HuH-7.5 (cell line): ENCODE results near the gene CACTIN.
"Not testable (repeated sequence)": the region's sequence is repeated elsewhere in the genome, so short reads cannot be mapped to it uniquely, and the experiment has no call there.

Experiments used
- DNase-seq: peaks from one replicate; pipeline ENCODE4 v3.0.0; 2011; ENCODE audit warnings: low spot score

CACTIN gene

GRCh38 chr19:3663838-3664237 is 37.2 kb upstream of the CACTIN start:
- DNase-seq, result no peak

DNA sequence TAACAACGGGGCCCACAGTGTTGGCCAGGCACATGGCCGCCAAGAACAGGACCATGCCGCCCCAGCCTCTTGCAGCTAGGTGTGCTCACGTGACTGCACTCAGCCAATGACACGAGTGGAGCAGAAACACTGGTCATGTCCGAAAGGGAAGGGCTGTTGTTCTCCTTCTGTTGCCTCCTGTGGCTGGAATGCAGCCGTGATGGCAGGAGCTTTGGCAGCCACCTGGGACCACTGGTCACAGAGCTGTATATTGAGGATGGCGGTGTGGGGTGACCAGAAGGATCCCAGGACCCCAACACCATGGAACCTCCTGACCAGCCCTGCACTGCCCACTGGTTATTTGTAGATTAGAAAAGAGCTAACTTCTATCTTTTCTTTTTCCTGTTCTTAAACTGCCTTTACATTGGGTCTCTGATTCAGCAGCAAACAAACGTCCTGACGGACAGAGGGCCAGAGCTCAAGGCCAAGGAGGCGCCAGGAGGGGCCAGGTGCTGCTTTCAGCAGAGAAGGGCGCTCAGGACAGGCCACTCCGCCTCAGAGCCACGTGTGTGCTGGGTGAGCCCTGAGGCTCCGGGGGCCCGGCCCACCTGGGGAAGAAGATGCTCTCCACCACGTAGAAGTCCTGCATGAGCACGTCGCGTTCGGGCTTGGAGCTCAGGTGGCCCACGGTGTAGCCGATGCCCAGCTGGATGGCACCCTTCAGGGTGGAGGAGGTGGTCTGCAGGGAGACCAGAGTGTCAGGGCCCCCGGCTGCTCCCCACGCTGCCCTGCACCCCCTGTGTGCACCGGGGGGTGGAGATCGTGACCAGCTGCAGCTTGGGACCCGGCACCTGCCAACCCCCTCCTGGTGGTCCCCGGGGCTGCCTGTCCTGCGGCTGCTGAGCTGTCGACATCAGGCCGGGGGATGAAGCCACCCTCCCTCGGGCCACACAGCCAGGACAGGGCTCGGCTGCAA is 35.0 kb upstream of the CACTIN start:
- DNase-seq, result no peak

DNA sequence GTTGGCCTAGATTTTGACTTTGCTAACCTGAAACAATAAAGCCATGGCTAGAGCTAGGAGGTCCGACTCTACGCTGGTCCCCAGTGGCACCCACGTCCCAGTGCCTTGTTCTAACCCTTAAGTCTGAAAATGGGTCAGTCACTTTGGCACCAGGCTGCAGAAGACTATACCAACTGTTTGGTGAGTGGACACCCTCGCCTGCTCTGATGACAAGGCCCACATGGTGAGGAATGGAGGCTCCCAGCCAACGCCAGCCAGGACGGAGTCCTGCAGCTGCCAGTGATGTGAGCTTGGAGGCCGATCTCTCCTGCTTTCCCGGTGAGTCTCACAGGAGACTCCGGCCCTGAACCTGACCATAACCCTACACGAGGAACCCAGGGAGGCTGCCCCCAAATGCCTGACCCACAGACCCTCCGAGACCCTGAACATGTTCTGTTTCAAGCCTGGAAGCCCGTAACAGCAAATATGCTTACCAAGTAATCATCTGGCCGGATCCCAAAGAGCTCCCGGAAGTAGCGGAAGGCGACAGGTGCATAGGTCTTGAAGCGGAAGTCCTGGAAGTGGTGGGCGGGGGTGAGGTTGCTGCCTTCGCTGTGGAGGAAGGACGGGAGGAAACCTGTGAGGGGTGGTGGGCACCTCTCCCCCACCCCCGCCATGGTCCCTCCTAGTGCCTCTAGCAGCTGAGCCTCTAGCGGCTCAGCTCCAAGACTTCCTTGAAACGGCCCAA is 34.1 kb upstream of the CACTIN start:
- DNase-seq, result no peak

- DNase-seq, result no peak
Observed at GRCh38 chr19:3659746-3660112, 33.1 kb upstream of the CACTIN start.

- DNase-seq, result no peak
Observed at GRCh38 chr19:3658870-3659745, 32.5 kb upstream of the CACTIN start.

GRCh38 chr19:3658004-3658869 is 31.6 kb upstream of the CACTIN start:
- DNase-seq, result no peak

GRCh38 chr19:3657395-3657769 is 30.8 kb upstream of the CACTIN start:
- no peak for DNase-seq

DNA sequence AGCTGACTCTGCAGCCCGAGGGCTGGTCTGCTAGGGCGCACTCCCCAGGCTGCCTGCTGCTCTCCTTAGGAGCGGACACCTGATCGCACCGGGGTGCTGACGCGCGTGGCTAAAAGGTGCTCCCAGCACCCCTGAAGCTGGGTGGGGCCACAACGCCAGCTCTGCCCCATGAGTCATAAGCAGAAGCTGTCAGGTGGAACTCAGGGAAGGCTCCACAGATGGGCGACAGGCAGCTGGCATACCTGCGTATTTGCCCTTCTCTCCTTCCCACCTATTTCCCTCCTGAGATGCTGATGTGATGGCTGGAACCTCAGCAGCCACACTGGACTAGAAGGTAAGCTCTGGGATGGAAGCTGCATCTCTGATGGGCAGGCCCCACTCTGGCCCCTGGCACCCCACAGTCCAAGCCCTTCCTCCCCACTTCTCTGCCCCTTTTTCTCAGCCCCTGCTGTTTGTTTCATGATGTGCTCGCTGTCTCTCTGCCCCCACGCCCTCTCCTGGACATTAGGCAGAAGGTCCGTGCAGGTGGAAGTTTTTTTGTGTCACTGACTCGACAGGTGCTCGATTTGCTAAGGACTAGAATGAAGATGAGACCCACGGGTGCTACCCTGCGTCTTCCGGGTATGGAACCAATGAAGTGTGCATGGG is 30.3 kb upstream of the CACTIN start:
- DNase-seq, result no peak

DNA sequence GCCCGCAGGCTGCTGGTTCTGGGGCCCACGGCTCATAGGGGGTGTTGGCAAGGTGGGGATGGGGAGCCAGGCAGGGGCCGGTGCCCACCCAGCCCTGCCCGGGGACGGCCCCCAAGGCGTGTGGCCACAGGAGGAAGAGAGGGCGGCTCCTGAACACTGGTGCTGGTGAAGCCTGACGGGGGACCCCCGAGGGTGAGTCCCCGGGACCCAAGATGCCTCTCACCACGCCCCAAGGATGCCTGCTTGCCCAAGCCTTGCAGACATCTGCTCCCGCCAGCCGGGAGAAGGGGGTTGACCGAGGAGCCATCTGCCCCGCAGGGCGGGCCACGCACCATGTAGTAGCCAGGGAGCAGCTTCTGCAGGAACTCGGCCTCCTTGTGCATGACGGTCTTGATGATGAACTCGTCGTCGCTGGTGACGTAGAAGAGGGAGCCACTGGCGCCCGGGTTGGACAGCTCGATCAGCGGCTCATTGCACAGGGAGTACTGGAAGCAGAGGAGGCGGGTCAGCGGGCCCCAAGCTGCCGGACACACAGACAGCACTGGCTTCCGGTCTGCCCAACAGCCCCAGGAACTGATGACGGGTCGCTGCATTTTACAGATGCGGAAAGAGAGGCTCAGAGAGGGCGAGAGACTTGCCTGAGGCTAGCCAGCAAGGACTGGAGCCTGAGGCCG is 29.6 kb upstream of the CACTIN start:
- no peak for DNase-seq

GRCh38 chr19:3655402-3656072 is 28.9 kb upstream of the CACTIN start:
- no peak for DNase-seq

DNA sequence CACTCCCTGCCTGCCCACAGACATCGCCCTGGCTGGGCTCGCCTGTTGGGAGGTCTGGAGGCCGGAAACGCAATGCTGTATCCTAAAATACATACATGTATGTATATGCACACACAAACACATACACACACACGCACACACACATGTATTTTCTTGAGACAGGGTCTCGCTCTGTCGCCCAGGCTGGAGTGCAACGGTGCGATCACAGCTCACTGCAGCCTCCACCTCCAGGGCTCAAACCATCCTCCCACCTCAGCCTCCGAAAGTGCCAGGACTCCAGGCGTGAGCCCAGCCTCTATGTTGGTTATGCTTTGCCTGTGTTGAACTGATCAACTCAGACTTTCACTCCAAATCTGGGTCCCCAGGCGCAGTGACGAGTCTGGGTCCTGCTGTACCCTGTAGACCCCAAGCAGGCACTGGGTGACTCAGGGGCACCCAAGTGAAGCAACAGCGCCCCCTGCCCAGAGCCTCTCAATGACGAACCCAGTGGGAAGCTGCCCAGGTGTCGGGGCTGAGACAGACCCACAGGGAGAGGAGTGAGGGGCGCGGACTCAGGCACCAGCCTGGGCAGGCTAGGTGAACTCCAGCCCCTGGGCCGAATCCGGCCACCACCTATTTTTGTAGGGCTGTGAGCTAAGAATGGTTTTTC is 27.4 kb upstream of the CACTIN start:
- DNase-seq, result no peak

DNA sequence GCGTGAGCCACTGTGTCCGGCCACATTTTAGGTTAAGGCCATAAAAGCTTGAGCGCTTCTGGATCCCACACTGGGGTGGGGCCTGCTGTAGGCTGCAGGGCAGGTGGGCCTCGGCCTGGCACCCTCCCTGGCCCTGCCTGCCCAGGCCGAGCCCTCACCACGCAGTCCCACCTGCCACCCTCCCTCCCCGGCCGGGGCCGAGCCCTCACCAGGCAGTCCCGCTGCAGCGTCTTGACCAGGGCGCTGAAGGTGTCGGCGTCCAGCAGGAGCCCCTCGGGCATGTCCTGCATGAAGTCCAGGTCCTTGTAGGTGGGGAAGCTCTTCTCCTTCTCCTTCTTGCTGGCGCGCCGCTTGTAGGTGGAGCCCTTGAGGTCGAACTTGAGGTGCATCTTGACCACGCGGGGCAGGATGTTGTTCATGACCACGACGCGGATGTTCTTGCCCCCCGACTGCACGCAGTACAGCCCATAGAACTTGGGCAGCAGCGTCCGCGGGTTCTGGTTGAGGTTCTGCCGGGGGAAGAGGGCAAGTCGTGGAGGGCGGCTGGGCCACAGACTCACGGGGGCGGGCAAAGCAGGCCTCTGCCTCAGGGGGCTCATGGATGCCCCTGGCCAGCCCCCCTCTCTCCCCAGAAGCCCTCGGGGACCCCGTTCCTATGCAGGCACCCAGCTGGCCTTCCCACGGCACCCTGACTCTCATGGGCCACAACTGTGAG is 26.6 kb upstream of the CACTIN start:
- no peak for DNase-seq

- no peak for DNase-seq
Observed at GRCh38 chr19:3652422-3652821, 25.8 kb upstream of the CACTIN start.

GRCh38 chr19:3651684-3652083 is 25.1 kb upstream of the CACTIN start:
- DNase-seq, result no peak

DNA sequence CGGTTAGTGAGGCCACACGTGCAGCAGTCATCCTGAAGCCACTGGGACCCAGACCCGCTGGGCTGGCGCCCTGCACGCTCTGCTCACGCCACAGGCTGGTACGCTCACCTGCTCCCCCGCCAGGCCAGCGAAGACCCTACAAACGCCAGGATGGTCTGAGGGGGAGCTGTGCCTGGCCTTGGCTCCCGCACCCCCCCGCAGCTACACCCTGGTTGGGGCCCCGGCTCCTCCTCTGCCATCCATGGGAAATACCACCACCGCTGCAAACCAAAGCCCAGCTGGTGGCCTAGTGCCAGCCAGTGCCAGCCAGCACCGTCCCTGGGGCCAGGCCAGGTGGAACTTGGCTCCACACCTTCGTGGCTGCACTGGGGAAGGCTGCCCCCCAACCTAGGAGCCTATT is 23.3 kb upstream of the CACTIN start:
- DNase-seq, result no peak

DNA sequence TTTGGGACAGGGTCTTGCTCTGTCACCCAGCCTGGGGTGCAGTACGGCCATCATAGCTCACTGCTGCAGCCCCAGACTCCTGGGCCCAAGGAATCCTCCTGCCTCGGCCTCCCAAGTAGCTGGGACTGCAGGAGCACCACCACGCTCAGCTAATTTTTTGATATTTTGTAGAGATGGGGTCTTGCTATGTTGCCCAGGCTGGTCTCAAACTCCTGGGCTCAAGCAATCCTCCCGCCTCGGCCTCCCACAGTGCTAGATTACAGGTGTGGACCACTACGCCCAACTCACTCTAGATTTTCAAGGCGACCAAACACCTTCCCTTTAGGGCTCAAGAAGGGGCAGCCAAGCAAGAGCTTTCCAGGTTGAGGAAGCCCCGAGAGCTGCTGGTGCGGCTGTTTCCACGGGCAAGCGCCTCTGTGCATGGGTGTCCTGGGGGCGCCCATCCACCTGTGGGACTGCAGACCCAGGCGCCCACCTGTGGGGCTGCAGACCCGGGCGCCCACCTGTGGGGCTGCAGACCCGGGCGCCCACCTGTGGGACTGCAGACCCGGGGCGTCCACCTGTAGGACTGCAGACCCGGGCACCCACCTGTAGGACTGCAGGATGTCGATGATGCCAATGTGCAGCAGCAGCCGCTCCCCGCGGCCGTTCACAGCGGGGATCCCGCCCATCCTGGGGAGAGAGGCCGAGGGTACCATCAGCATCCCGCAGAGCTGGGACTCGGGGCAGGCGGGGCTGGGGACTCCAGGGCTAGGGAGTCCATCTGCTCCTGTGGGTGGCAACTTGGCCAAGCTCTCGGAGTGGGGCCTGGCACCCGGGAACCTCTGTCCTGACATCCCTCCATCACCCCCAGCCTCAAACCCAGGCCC is 21.7 kb upstream of the CACTIN start:
- no peak for DNase-seq

- not testable (repeated sequence) for DNase-seq
Observed at GRCh38 chr19:3647102-3647501, 20.5 kb upstream of the CACTIN start.
